Osteocyte (in vitro differentiated cells): ENCODE data around the gene UNC80. TPM values are rescaled to one million over a fixed set of nuclear protein-coding genes. Genes with fewer than 3 reads are reported as not detected.

Source experiments
- DNase-seq: peaks from one replicate; pipeline ENCODE4 v3.0.0; 2021; ENCODE audit warnings: mixed read lengths; ENCODE audit not compliant: unreplicated experiment; ENCODE audit errors: extremely low spot score
- H3K27ac Mint-ChIP-seq: one replicate; pipeline ENCODE4 v1.8.0; 2021; ENCODE audit warnings: mild to moderate bottlenecking, mixed read lengths; ENCODE audit not compliant: unreplicated experiment
- H3K27me3 Mint-ChIP-seq: one replicate; pipeline ENCODE4 v1.8.0; 2021; ENCODE audit warnings: mixed read lengths; ENCODE audit not compliant: unreplicated experiment
- H3K36me3 Mint-ChIP-seq: one replicate; pipeline ENCODE4 v1.8.0; 2021; ENCODE audit warnings: mixed read lengths; ENCODE audit not compliant: unreplicated experiment
- H3K4me1 Mint-ChIP-seq: one replicate; pipeline ENCODE4 v1.8.0; 2021; ENCODE audit warnings: mixed read lengths; ENCODE audit not compliant: unreplicated experiment
- H3K4me3 Mint-ChIP-seq: one replicate; pipeline ENCODE4 v1.8.0; 2021; ENCODE audit warnings: mild to moderate bottlenecking, moderate library complexity, mixed read lengths; ENCODE audit not compliant: unreplicated experiment
- H3K9me3 Mint-ChIP-seq: one replicate; pipeline ENCODE4 v1.8.0; 2021; ENCODE audit warnings: mixed read lengths; ENCODE audit not compliant: unreplicated experiment
- CTCF ChIP-seq: fragments of 200-600 bp; sonication (generic); IDR thresholded peaks from 2 replicates; pipeline ENCODE4 v1.5.0; 2021; ENCODE audit warnings: antibody characterized with exemption, mild to moderate bottlenecking, moderate library complexity
- total RNA-seq: library from RNA; stranded (reverse); gene quantifications from 2 replicates; pipeline ENCODE4 v1.2.1, GENCODE V29; 2021

Gene UNC80
- total RNA-seq, 1 donor from 2014 or later: not detected

DNA sequence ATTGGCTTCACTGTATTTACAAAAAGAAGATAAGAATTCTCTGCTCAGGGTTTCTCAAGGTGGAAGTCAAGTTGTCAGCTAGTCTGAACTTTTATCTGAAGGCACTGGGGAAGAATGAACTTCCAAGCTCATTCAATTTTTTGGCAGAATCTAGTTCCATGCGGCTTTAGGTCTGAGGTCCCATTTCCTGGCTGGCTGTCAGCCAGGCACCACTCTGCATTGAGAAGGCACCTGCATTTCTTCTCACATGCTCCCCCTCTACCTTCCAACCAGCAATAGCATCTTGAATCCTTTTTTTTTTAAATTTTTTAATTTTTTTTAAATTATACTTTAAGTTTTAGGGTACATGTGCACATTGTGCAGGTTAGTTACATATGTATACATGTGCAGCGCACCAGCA, 184.6 kb downstream of the UNC80 start:
- no peak for TF ChIP-seq CTCF
- H3K36me3 Mint-ChIP-seq: no peaks in the 10 kb centered on the region
- no peak overlapping the region for H3K4me3 Mint-ChIP-seq
- DNase-seq: no peak
- H3K27ac Mint-ChIP-seq: no peak overlapping the region
- peaks cover 23% of the 10 kb centered on the region for H3K27me3 Mint-ChIP-seq
- peaks cover 17% of the 10 kb centered on the region for H3K4me1 Mint-ChIP-seq
- peaks cover 9% of the 10 kb centered on the region for H3K9me3 Mint-ChIP-seq

GRCh38 chr2:209958016-209958415, 186.4 kb downstream of the UNC80 start:
- DNase-seq: no peak
- peaks cover 21% of the 10 kb centered on the region for H3K27me3 Mint-ChIP-seq
- no peak for TF ChIP-seq CTCF
- no peak overlapping the region for H3K27ac Mint-ChIP-seq
- no peaks in the 10 kb centered on the region for H3K9me3 Mint-ChIP-seq
- no peak overlapping the region for H3K4me3 Mint-ChIP-seq
- no peaks in the 10 kb centered on the region for H3K36me3 Mint-ChIP-seq
- H3K4me1 Mint-ChIP-seq: peaks cover 17% of the 10 kb centered on the region

DNA sequence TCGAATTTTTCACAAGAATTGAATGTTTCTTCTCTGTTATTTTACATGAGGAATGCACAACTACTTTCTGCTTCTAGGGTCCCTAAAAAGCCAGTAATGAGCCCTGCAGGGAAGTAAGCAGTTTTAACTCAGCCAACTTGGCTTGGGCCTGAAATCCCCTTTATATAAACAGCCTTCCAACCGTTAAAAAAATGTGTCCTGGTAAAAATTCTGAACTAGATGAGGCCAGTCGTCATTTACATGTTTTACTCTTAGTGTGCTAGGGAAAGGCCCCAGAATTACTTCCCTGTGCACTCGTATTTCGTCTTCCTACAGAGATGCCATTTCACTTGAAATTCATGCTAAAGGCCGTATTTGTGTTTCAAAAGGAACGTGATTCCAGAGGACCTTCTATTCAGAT, 188.4 kb downstream of the UNC80 start:
- Mint-ChIP-seq H3K36me3 (no peaks in the 10 kb centered on the region), H3K27me3 (peaks cover 17% of the 10 kb centered on the region), H3K4me3 (no peak overlapping the region), H3K27ac (peak overlapping the region; percentile 85), H3K9me3 (no peaks in the 10 kb centered on the region), H3K4me1 (peaks cover 17% of the 10 kb centered on the region)
- no peak for DNase-seq
- TF ChIP-seq CTCF: no peak

GRCh38 chr2:209960676-209961630, 189.3 kb downstream of the UNC80 start:
- no peak overlapping the region for H3K4me3 Mint-ChIP-seq
- peak; percentile 82 for TF ChIP-seq CTCF
- H3K27ac Mint-ChIP-seq: peak overlapping the region; percentile 85
- H3K9me3 Mint-ChIP-seq: no peaks in the 10 kb centered on the region
- no peak for DNase-seq
- H3K36me3 Mint-ChIP-seq: no peaks in the 10 kb centered on the region
- peaks cover 16% of the 10 kb centered on the region for H3K27me3 Mint-ChIP-seq
- H3K4me1 Mint-ChIP-seq: peaks cover 17% of the 10 kb centered on the region

GRCh38 chr2:209965723-209966122, 194.1 kb downstream of the UNC80 start:
- no peak overlapping the region for H3K4me3 Mint-ChIP-seq
- no peaks in the 10 kb centered on the region for H3K36me3 Mint-ChIP-seq
- no peak for TF ChIP-seq CTCF
- H3K9me3 Mint-ChIP-seq: no peaks in the 10 kb centered on the region
- peaks cover 18% of the 10 kb centered on the region for H3K27me3 Mint-ChIP-seq
- H3K27ac Mint-ChIP-seq: no peak overlapping the region
- DNase-seq: no peak
- H3K4me1 Mint-ChIP-seq: peaks cover 6% of the 10 kb centered on the region
